ENCODE measurements around the gene ASPG. TPM values are rescaled to one million over a fixed set of nuclear protein-coding genes. Genes with fewer than 3 reads are reported as not detected.

ASPG gene
- total RNA-seq, 4 donors from 2014 or later, result 0.33 to 0.75 (median 0.45) TPM; not detected in 1

DNA sequence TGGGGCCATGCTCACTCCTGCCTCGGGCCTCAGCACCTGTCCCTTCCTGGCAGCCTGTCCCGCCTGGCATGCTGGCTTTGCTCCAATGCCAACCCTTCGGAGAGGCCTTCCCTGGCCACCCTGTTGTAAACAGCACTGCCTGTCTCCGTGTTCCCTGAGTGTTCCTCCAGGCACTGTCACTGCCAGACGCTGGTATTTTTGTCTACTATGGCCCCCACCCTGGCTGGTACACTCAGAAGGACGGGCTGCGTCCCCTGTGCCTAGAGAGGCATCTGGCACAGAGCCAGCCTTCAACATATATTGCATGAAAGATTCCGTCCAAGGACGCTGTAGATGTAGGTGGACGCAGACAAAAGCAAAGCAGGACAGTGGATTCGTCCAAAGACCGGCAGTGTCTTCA is 2.7 kb upstream of the ASPG start:
- Histone ChIP-seq H3K4me3 (no peak overlapping the region), H3K9me3 (no peaks in the 10 kb centered on the region), H3K27ac (replicated peaks in 1 of 4) (no peak overlapping the region), H3K36me3 (no peaks in the 10 kb centered on the region), H3K27me3 (peaks cover 0 to 69% (median 10%) of the 10 kb centered on the region in 4 donors), H3K4me1 (peaks cover 9 to 19% (median 13%) of the 10 kb centered on the region in 4 donors)
- intact Hi-C loops (cut with DNase I), result no loop called here
- no peak for DNase-seq (ENCODE audit: extremely low spot score)
- no peak for TF ChIP-seq POLR2AphosphoS5 (IDR thresholded peaks at IDR 0.05)
- TF ChIP-seq POLR2A (IDR thresholded peaks at IDR 0.05; ENCODE audit: low read depth), result no peak
- no peak for TF ChIP-seq CTCF (IDR thresholded peaks at IDR 0.05)
- TF ChIP-seq EP300 (IDR thresholded peaks at IDR 0.05), result no peak
- WGBS, result 57% methylated on average over 12 of the region's 12 CpGs

DNA sequence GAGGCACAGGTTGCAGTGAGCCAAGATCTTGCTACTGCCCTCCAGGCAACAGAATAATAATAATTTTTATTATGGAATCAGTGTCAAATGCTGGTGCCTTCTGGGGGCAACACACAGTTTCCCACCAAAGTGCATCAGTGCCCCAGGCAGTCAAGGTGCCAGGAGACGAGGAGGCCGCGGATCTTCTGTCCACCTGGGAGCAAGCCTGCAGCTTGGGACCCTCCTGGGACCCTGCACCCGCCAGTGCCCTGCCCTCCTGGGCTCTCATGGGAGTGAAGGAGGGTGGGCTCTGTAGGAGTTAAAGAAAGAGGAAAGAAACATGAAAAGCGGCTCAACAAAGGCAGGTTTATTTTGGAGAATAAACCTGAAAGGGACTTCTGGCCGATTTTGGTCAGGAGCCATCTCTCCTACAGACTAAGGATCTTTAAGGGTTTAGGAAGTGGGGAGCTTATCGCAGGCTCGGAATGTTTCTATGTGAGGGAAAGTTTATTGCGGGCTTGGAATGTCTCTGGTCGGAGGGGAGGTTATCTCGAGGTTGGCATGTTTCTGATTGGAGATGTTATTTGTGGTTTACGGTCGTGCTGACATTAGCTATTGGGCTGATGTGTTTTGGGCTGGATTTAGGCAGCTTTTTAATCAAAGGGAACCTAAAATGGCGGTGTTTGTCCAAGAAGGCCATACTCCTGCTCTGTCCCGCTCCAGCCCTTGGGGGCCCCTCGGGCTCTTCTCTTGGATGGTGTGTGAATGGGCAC is 1.1 kb upstream of the ASPG start:
- no peak overlapping the region for H3K4me3 ChIP-seq
- no peak for DNase-seq (ENCODE audit: extremely low spot score)
- H3K36me3 ChIP-seq, result no peaks in the 10 kb centered on the region
- 74% methylated on average over 16 of the region's 16 CpGs for WGBS
- H3K4me1 ChIP-seq, result peaks cover 7 to 13% (median 10%) of the 10 kb centered on the region in 4 donors
- H3K27ac ChIP-seq (replicated peaks in 1 of 4), result no peak overlapping the region
- no peaks in the 10 kb centered on the region for H3K9me3 ChIP-seq
- H3K27me3 ChIP-seq, result peaks cover 0 to 73% (median 10%) of the 10 kb centered on the region in 4 donors
- TF ChIP-seq CTCF (IDR thresholded peaks at IDR 0.05) (no peak), EP300 (IDR thresholded peaks at IDR 0.05) (no peak), POLR2A (IDR thresholded peaks at IDR 0.05; ENCODE audit: low read depth) (no peak), POLR2AphosphoS5 (IDR thresholded peaks at IDR 0.05) (no peak)
- intact Hi-C loops (cut with DNase I), result no loop called here

DNA sequence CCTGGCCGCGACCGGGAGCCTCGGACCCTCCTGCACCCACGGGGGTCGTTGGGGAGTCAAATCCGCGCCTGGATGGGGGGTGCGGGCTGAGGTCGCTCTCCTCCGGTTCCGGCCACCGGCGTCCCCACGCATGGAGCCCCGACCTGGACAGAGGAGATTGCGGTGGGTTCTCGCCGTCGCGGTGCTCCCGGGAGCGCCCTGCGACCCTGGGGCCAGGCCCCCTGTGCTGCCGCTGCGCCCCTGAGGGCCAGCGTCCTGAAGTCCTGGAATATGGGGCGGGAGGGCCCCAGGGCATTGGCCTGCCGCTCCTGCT is 345 bp downstream of the ASPG start:
- intact Hi-C loops (cut with DNase I), result no loop called here
- no peak for DNase-seq (ENCODE audit: extremely low spot score)
- Histone ChIP-seq H3K27me3 (peaks cover 0 to 76% (median 10%) of the 10 kb centered on the region in 4 donors), H3K27ac (replicated peaks in 1 of 4) (no peak overlapping the region), H3K4me3 (peak overlapping the region; percentile 30 to 49 (median 36)), H3K9me3 (no peaks in the 10 kb centered on the region), H3K4me1 (peaks cover 7 to 13% (median 10%) of the 10 kb centered on the region in 4 donors), H3K36me3 (no peaks in the 10 kb centered on the region)
- WGBS, result no CpG with 5 or more reads among the region's 29 CpGs
- TF ChIP-seq CTCF (IDR thresholded peaks at IDR 0.05) (no peak), POLR2AphosphoS5 (IDR thresholded peaks at IDR 0.05) (no peak), EP300 (IDR thresholded peaks at IDR 0.05) (no peak), POLR2A (IDR thresholded peaks at IDR 0.05; ENCODE audit: low read depth) (no peak)

DNA sequence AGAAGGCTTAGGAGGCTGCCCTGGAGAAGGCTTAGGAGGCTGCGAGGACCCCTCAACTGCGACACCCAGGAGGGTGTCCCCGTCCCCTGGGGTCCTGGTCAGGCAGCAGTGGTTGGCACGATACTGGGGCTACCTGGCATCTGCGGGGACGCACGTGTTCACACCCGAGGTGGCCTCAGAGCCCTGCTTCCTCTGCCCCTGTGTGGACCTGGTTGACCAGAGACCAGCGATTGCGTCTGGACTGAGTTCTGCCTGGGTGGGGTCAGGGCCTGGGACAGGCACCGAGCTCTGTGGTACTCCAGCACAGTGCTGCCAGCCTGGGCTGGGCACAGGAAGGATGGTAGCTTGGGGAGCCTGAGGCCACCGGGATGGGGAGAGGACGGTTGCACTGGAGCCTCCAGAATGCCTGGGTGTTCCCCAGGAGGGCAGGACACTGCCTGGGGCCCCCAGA is 735 bp downstream of the ASPG start:
- H3K27ac ChIP-seq (replicated peaks in 1 of 4), result no peak overlapping the region
- intact Hi-C loops (cut with DNase I), result no loop called here
- DNase-seq (ENCODE audit: extremely low spot score), result no peak
- H3K4me3 ChIP-seq, result no peak overlapping the region
- no peaks in the 10 kb centered on the region for H3K36me3 ChIP-seq
- peaks cover 7 to 13% (median 10%) of the 10 kb centered on the region in 4 donors for H3K4me1 ChIP-seq
- no peaks in the 10 kb centered on the region for H3K9me3 ChIP-seq
- H3K27me3 ChIP-seq, result peaks cover 0 to 76% (median 10%) of the 10 kb centered on the region in 4 donors
- WGBS, result 89% methylated on average over 8 of the region's 13 CpGs
- TF ChIP-seq POLR2A (IDR thresholded peaks at IDR 0.05; ENCODE audit: low read depth), result no peak
- TF ChIP-seq POLR2AphosphoS5 (IDR thresholded peaks at IDR 0.05), result no peak
- no peak for TF ChIP-seq EP300 (IDR thresholded peaks at IDR 0.05)
- no peak for TF ChIP-seq CTCF (IDR thresholded peaks at IDR 0.05)
